ENCODE data around the gene GDI1.

GDI1 gene

GRCh38 chrX:154436374-154436982 is 476 bp upstream of the GDI1 start:
- DNase-seq (ENCODE audit: low read depth in 1 of 2, low spot score in 1 of 2) = no peak

DNA sequence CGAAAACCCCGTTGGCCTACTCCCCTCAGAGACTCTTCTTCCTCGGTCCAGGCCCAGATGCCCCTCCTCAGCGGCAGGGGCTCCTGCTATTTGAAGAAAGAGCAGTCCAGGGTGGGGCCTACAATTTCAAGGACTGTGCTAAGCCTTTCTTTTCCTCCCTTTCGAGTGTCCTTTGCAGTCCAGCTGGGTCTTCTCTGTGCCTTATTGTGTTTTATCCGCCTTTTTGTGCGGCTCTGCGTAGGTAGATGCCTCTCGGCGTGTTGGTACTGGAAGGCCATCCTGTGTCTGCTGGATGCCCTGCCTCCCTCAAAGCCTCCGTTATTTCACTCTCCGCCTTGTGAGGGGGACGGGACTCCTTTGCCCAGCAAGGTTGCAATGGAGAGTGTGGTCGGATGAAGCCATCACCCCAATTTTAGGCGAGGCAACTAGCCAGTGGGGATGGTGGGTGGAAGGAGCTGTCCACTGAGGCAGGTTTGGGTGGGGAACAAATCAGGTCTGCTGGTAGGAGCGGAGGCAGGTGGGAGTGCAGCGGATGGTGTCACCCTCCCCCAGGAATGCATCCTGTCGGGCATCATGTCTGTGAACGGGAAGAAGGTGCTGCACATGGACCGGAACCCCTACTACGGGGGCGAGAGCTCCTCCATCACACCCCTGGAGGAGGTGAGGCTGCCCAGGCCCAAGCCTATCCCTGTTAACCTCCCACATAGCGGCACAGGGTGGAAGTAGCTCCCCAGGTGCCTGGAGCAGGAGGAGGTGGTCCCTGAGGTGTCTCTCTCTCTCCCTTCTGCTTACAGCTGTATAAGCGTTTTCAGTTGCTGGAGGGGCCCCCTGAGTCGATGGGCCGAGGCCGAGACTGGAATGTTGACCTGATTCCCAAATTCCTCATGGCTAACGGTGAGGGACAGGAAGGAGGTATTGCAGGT is 1.3 kb downstream of the GDI1 start:
- no peak for DNase-seq (ENCODE audit: low read depth in 1 of 2, low spot score in 1 of 2)

DNA sequence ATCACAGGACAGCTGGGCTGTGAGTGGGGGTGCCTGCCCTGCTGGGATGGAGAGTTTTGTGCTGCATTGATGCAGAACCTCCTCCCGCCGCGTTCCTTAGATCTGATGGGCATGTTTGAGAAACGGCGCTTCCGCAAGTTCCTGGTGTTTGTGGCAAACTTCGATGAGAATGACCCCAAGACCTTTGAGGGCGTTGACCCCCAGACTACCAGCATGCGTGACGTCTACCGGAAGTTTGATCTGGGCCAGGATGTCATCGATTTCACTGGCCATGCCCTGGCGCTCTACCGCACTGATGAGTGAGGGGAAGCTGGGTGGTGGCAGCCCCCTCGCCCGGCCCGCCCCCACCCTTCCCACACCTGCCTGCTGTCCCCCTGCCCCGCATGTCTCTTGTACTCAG is 2.9 kb downstream of the GDI1 start:
- no peak for DNase-seq (ENCODE audit: low read depth in 1 of 2, low spot score in 1 of 2)

- no peak for DNase-seq (ENCODE audit: low read depth in 1 of 2, low spot score in 1 of 2)
Observed at GRCh38 chrX:154440623-154441357, 3.8 kb downstream of the GDI1 start.

DNA sequence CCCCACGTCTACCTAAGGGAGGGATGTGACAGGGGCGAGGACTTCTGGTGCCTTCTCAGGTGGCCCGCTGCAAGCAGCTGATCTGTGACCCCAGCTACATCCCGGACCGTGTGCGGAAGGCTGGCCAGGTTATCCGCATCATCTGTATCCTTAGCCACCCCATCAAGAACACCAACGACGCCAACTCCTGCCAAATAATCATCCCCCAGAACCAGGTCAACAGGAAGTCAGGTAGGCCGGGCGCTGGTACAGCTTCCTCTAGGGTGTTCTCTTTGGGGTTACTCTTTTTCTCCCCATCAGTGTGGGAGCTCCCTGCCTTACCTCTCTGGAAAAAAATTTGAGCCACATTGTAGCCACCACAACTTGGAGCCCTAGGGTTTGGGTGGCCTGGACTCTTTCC is 4.6 kb downstream of the GDI1 start:
- no peak for DNase-seq (ENCODE audit: low read depth in 1 of 2, low spot score in 1 of 2)

GRCh38 chrX:154441984-154442707 is 5.2 kb downstream of the GDI1 start:
- DNase-seq (ENCODE audit: low read depth in 1 of 2, low spot score in 1 of 2) = no peak

DNA sequence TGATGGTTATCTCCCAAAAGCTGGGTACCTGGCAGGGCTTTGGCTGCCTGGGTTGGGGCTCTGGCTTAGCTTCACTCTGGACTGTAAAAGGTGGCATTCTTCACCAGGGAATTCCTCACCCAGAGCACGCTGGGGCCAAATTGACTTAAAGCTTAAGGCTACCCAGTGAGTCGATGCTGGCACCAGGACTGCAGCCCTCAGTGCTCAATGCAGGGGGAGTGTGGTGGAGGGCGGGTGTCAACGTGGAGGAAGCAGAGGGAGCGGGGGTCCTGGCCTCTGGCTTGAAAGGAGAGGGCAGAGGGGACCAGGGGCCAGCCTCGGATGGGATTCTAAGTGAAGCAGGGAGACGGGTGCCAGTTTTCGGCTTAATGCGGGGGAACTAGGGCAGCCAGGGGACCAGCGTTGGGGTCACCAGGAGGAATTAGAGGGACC is 6.5 kb downstream of the GDI1 start:
- DNase-seq (ENCODE audit: low read depth in 1 of 2, low spot score in 1 of 2) = no peak

- DNase-seq (ENCODE audit: low read depth in 1 of 2, low spot score in 1 of 2) = peak; percentile 38 to 57
Observed at GRCh38 chrX:154443992-154444754, 7.2 kb downstream of the GDI1 start, which contains the start of gene FAM50A. Gene FAM50A, plus strand, starts transcription at chrX:154444141. Its CDS starts 95 bp downstream, at chrX:154444236.

GRCh38 chrX:154444755-154445246 is 7.8 kb downstream of the GDI1 start:
- DNase-seq (ENCODE audit: low read depth in 1 of 2, low spot score in 1 of 2) = no peak

- no peak for DNase-seq (ENCODE audit: low read depth in 1 of 2, low spot score in 1 of 2)
Observed at GRCh38 chrX:154445776-154446175, 8.8 kb downstream of the GDI1 start.

DNA sequence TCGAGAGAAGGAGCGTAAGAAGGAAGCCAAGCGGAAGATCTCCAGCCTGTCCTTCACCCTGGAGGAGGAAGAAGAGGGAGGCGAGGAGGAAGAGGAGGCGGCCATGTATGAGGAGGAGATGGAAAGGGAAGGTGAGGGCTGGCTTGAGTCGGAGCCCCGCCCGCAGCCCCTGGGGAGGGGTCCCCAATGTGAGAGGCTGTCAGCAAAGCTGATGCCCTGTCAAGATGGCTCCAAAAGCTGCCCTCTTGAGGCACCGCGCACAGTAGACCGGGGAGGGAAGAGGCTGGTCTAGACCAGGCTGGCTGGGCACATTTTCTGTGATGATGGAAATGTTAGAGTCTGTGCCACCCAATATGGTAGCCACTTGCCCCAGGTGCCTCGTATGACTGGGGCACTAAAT is 9.5 kb downstream of the GDI1 start:
- DNase-seq (ENCODE audit: low read depth in 1 of 2, low spot score in 1 of 2) = no peak

GRCh38 chrX:154448484-154448883 is 11.5 kb downstream of the GDI1 start:
- no peak for DNase-seq (ENCODE audit: low read depth in 1 of 2, low spot score in 1 of 2)

GRCh38 chrX:154449618-154450017 is 12.7 kb downstream of the GDI1 start:
- DNase-seq (ENCODE audit: low read depth in 1 of 2, low spot score in 1 of 2) = no peak

- no peak for DNase-seq (ENCODE audit: low read depth in 1 of 2, low spot score in 1 of 2)
Observed at GRCh38 chrX:154450312-154450711, 13.4 kb downstream of the GDI1 start.

GRCh38 chrX:154452823-154453222 is 15.9 kb downstream of the GDI1 start:
- no peak for DNase-seq (ENCODE audit: low read depth in 1 of 2, low spot score in 1 of 2)

DNA sequence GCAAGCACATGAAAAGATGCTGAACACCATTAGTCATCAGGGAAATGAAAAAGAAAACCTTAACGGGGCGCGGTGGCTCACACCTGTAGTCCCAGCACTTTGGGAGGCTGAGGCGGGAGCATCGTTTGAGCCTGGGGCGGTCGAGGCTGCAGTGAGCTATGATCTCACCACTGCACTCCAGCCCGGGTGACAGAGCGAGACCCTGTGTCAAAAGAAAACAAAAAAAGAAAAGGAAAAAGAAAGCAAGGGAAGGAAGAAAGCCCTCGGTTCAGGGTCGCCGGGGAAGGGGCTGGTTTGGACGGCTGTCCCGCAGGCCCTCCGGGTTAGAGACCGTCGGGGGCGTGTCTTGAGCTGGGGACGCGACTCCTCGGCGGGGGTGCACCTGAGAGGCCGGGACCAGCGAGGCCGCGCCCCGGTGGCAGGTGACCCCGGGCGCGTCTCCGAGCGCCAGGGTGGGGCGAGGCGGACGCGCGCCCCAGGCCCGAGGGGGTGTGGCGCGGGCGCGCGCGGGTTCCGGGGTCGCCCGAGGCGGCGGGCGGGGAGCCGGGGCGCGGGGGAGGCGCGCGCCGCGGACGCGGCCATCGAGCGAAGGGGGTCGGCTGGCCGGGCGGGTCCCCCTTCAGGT is 20.6 kb downstream of the GDI1 start:
- DNase-seq (ENCODE audit: low read depth in 1 of 2, low spot score in 1 of 2) = peak; percentile 24 to 38

DNA sequence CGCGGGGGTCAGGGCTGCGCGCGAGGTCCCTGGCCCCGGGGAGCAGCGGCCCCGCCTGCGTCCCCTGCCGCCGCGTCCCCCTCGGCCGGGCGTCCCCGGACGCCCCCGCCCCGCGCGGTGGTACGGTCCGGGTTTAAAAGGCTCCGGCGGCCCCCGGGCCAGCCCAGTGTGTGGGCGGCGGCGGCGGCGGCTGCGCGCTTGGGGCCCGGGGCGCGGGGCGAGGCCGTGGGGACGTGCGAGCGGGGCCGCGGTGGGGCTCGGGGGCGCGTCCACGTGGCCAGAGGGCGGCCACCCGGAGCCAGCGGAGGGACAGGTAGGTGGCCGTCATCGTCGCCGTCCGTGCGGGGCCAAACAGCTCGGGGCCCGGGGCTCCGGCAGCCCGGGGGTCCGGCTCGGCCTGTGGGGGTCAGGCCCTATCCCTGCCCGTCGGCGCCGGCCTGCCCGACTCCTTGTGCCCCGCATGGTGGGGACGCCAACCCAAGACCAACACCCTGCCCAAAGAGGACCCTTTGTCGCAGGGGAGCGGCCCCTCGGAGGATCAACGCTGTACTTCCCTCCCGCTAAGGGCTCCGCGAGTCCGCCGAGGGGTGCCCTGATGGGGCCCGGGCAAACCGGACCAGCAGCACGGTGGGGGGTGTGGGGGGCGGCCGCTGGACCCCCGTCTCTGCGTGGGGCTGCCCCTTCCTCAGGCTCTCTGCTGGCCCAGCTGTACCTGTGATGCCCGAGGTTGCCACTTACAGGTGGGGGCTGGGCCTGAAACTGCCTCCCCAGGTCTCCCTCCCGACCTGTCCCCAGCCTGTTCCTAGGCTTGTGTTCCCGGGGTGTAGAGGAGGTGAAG is 21.4 kb downstream of the GDI1 start, which contains the start of gene PLXNA3:
TSS of gene PLXNA3 (plus strand) at position 166 of the 838 bp plus-strand sequence. CDS start 1,903 bp downstream, outside the sequence.
- DNase-seq (ENCODE audit: low read depth in 1 of 2, low spot score in 1 of 2) = peak; percentile 44 to 59

- no peak for DNase-seq (ENCODE audit: low read depth in 1 of 2, low spot score in 1 of 2)
Observed at GRCh38 chrX:154458954-154459778, 22.2 kb downstream of the GDI1 start.

Measured in stimulated activated CD4-positive, alpha-beta T cell treated with anti-CD3 and anti-CD28 coated beads, Interleukin-15, amount 100 ng/mL, for 1 hour (primary cell).